ENCODE measurements around the gene GPR35.

The GPR35 gene

DNA sequence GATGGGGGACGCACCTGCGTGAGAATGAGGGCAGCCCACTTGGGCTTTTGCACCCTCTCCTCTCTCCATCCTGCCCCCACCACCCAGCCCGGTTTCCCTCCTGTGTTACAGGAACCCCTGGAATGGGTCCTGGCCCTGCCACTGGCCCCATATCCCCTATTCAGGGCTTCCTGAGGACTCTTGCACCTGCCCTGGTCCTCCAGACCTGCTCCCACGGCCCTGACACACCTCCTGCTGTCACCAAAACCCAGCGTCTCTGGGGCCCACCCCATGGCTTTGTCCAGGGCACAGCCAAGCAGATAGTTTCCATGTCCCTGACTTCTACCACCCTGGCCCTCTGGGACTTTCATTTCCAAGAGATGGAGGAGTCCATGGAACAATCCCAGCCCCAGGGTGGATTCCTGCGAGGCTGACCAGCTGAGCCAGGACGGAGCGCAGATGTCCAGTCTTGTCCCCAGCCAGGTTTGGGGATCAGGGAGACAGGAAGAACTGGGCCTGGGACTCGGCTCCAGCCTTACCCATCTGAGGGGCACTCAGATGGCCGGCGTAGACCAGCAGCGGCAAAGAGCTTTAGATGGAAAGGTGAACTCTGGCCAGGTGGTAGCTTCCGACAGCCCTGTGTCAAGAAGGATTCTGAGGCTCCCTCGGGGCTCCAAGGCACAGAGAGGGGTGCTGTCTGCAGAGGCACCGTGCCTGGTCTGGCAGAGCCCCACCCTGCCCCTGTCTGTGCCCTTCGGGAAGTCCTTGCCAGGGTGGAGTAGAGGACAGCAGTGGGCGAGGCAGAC lies 12.0 kb downstream of the GPR35 start:
- in situ Hi-C loops (cut with MboI; ENCODE audit: low sequenced_read_pairs): no loop called here

DNA sequence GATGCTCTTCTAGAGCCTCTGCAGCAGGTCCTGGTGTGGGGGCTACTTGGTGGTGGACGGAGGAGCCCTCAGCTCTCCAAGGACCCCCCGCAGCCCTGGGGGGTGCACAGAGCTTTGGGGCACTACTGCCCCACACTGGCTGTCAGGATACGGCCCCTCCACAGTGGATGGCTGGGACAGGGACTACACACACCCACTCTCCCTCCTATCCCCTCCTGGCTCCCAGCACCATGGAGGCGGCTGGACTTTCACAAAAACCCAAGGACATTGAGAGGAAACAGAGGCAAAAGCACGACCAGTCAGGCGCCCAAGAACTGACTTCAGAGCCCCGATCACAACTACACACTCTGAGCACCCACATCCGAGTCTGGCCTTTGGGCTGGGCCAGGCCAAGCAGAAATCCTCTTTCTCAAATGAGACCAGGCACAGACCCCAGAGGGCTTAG lies 12.6 kb downstream of the GPR35 start:
- in situ Hi-C loops (cut with MboI; ENCODE audit: low sequenced_read_pairs): no loop called here

DNA sequence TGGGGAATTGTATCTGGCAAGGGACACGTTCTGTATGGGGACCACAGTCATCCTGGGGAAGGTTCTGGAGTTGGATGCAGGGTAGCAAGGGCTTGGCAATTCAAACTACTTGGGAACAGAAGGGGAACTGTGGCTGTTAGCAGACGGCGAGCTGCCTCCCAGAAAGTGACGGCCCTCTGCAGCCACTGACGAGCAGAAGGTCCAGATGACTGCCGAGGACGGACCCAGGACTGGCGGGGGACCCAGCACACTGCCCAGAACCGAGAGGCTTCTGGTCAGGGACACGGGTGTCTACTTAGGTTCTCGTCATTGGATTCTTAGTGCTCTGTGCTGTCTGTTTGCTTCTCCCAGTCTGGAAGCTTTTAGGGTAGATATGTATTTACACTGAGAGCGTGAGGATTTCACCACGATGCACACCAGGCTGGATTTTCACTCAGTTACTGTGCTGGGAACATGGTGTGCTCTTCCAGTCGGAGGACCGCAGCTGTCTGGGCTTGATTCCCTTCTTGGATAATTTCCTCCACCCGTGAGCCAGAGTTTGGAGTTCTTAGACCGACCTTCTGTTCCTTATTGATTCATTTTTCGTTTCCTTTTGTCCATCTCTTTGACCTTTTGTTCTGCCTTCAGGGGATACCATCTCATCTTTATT lies 13.4 kb downstream of the GPR35 start:
- in situ Hi-C loops (cut with MboI; ENCODE audit: low sequenced_read_pairs): no loop called here

GRCh38 chr2:240639566-240639965 lies 14.3 kb downstream of the GPR35 start:
- in situ Hi-C loops (cut with MboI; ENCODE audit: low sequenced_read_pairs): no loop called here

GRCh38 chr2:240640939-240641338 lies 15.7 kb downstream of the GPR35 start:
- in situ Hi-C loops (cut with MboI; ENCODE audit: low sequenced_read_pairs): no loop called here

- in situ Hi-C loops (cut with MboI; ENCODE audit: low sequenced_read_pairs): no loop called here
These were observed 17.0 kb downstream of the GPR35 start for GRCh38 chr2:240642061-240642805.

DNA sequence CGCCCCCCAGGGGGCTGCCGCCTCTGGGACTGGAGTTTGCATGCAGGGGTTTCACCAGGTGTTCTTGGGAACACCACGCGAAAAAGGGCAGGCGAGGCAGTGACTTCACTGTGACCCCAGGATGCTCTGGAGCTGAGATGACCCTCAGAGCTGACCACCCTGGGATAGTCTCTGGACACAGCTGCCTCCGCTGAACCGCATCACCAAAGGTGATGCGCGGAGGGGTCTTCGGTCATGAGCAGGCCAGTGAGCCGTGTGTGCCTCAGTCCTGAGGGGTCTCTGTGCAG lies 17.5 kb downstream of the GPR35 start:
- in situ Hi-C loops (cut with MboI; ENCODE audit: low sequenced_read_pairs): no loop called here

- in situ Hi-C loops (cut with MboI; ENCODE audit: low sequenced_read_pairs): no loop called here
These were observed 18.0 kb downstream of the GPR35 start for GRCh38 chr2:240643093-240643810.

DNA sequence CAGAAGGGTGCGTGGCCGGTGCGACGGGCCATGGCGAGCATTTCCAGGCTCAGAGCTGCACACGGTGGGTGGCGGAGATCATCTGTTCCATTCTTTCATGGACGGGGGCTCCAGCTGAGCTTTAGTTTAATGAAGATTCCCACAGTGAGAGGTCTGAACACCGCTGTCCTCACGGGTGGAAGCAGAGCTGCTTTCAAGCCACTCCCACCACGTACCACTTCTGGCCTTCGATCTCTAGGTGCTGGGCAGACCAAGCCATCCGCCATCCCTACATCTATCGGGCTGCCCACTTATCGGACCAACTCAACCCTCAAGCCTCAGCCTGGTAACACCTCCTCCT lies 18.5 kb downstream of the GPR35 start:
- in situ Hi-C loops (cut with MboI; ENCODE audit: low sequenced_read_pairs): no loop called here

DNA sequence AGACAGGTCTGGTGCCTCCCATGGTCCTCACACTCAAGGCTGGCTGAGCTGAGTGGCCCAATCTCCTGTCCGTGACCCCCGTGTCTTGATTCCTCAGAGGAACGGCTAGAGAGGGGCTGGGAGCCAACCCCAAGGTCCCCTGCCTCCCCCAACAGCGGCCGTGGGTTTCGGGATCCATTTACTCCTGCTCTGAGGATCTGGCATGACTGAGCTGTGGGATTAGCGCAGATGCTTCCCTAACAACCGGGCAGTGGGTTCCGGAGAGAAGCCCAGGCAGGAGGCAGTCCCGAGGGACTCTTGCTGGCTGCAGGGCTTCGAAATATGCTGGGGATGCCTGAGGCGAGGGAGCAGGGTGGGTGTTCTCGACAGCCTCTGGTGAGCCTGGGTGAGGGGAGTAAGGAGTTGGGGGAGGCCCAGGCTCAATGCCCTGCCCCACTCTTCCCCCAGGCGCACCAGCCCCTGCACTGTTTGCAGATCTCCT lies 18.9 kb downstream of the GPR35 start:
- in situ Hi-C loops (cut with MboI; ENCODE audit: low sequenced_read_pairs): no loop called here

DNA sequence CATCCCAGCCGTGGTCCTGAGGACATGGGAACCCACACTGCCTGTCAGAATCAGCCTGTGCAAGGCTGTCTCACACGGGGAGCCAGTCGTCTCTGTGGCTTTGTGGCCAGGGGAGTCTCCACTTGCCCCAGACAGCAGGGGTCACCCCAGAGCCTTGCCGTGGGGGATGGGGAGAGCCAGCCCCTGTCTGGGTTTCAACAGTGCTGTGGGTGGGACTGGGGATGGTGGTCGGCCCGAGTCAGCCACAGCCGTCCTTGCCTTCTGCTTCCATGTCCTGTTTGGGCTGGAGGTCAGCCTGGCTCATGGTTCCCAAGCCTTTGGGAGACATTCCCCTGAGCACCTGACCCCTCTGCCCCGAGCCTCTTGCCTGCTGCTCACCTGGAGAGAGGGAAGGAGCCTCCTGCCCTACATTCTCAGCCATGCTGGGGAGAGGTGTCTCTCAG lies 19.6 kb downstream of the GPR35 start:
- in situ Hi-C loops (cut with MboI; ENCODE audit: low sequenced_read_pairs): no loop called here

DNA sequence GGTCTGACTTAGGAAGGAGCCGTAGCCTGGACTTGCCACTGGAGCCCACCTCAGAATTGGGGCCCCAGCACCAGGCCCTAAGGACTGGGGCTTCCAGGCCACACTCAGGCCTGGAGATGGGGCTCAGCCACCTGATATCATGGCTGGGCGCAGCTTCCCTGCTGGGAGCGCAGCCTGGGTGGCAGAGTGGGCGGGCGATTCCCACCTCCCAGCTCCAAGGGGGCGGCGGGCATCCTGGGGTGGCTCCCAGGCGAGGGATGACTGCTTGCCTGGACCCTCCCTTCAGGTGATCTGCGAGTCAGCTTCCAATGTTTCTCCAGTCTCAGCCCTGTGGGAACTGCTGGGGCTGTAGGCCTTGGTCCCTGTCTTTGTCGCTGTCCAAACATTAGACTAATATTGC lies 20.1 kb downstream of the GPR35 start:
- in situ Hi-C loops (cut with MboI; ENCODE audit: low sequenced_read_pairs): no loop called here

- in situ Hi-C loops (cut with MboI; ENCODE audit: low sequenced_read_pairs): no loop called here
These were observed 20.5 kb downstream of the GPR35 start for GRCh38 chr2:240645801-240646175.

- in situ Hi-C loops (cut with MboI; ENCODE audit: low sequenced_read_pairs): no loop called here
These were observed 21.1 kb downstream of the GPR35 start for GRCh38 chr2:240646176-240646899.

- in situ Hi-C loops (cut with MboI; ENCODE audit: low sequenced_read_pairs): no loop called here
These were observed 21.7 kb downstream of the GPR35 start for GRCh38 chr2:240646900-240647502.

- in situ Hi-C loops (cut with MboI; ENCODE audit: low sequenced_read_pairs): no loop called here
These were observed 22.3 kb downstream of the GPR35 start for GRCh38 chr2:240647503-240648154.

DNA sequence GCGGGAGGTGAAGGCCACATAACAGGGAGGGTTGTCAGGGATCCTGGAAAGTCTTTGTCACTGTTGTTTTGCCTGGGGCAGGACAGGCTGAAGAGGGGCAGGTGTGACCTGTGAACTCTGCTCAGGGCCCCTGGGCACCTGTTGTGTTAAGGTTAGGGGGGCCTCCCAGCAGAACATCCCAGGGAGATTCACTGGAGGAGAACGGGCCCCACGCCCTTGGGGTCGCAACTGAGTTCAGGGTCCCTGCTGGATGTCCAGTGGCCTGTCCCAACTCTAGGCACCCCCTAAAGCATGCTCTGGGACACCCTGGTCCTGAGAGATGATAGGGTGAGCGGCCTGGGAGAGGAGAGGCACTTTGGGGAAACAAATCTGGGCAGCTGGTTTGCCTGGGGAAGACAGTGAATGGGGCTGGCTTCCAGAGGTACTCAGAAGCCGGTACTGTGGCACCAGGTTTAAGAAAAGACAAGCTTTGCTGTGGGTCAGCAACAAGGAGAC lies 22.9 kb downstream of the GPR35 start:
- in situ Hi-C loops (cut with MboI; ENCODE audit: low sequenced_read_pairs): no loop called here

- in situ Hi-C loops (cut with MboI; ENCODE audit: low sequenced_read_pairs): no loop called here
These were observed 23.5 kb downstream of the GPR35 start for GRCh38 chr2:240648650-240649275.

- in situ Hi-C loops (cut with MboI; ENCODE audit: low sequenced_read_pairs): no loop called here
These were observed 24.1 kb downstream of the GPR35 start for GRCh38 chr2:240649331-240649730.

All from HL-60/S4 (cell line).